H1 (cell line): ENCODE results near the gene TTC28.

Source experiments
- CHD2 ChIP-seq: IDR thresholded peaks from 2 replicates; pipeline ENCODE4 v1.6.1; 2012; ENCODE audit warnings: low read length, improper control_type of control experiment
- CHD7 ChIP-seq: fragments of 300-600 bp; sonication (generic); IDR thresholded peaks from 2 replicates; pipeline ENCODE4 v1.7.1; 2012; ENCODE audit warnings: low read length, moderate library complexity, mild to moderate bottlenecking, inconsistent platforms; ENCODE audit not compliant: insufficient replicate concordance
- CTCF ChIP-seq, 3 experiments: IDR thresholded peaks; 1 replicate in 2 of 3; 2 replicates in 1 of 3; pipeline versions ENCODE4 v1.5.1 to v1.6.1; 2011; ENCODE audit warnings: low read length in 3 of 3, mild to moderate bottlenecking in 3 of 3, inconsistent platforms in 2 of 3, low read depth in 1 of 3, moderate library complexity in 1 of 3; ENCODE audit not compliant: insufficient read depth in 1 of 3; ENCODE audit errors: control extremely low read depth in 1 of 3
- EGR1 ChIP-seq: IDR thresholded peaks from 2 replicates; pipeline ENCODE4 v1.6.1; 2011; ENCODE audit warnings: low read depth, low read length, borderline replicate concordance
- EZH2 ChIP-seq: fragments of 200-600 bp; sonication (generic); IDR thresholded peaks from 2 replicates; pipeline ENCODE4 v1.7.1; 2012; ENCODE audit warnings: low read depth, mild to moderate bottlenecking, moderate library complexity, low read length, inconsistent platforms; ENCODE audit not compliant: severe bottlenecking
- FOSL1 ChIP-seq: IDR thresholded peaks from 2 replicates; pipeline ENCODE4 v1.6.1; 2011; ENCODE audit warnings: mild to moderate bottlenecking, low read depth, low read length, moderate library complexity; ENCODE audit not compliant: insufficient read depth
- JUN ChIP-seq: IDR thresholded peaks from 2 replicates; pipeline ENCODE4 v1.6.1; 2011; ENCODE audit warnings: low read depth, mild to moderate bottlenecking, improper control_type of control experiment, low read length
- KDM1A ChIP-seq: fragments of 200-600, 300-600 bp; sonication (generic); IDR thresholded peaks from 2 replicates; pipeline ENCODE4 v1.7.1; 2016; ENCODE audit warnings: mild to moderate bottlenecking, low read length, borderline replicate concordance
- POLR2A ChIP-seq, 2 experiments: IDR thresholded peaks; 1 replicate in 1 of 2; 2 replicates in 1 of 2; pipeline ENCODE4 v1.6.1; 2011; ENCODE audit warnings: low read depth in 2 of 2, low read length in 2 of 2, mild to moderate bottlenecking in 2 of 2; ENCODE audit errors: control extremely low read depth in 1 of 2
- POLR2AphosphoS5 ChIP-seq: IDR thresholded peaks from 2 replicates; pipeline ENCODE4 v1.6.1; 2011; ENCODE audit warnings: low read depth, low read length
- RAD21 ChIP-seq, 2 experiments: IDR thresholded peaks in 1 of 2; conservative IDR thresholded peaks in 1 of 2; 2 replicates each; pipeline ENCODE4 v1.6.1; 2011; ENCODE audit warnings: low read depth in 2 of 2, low read length in 2 of 2, improper control_type of control experiment in 1 of 2, inconsistent platforms in 1 of 2, mild to moderate bottlenecking in 1 of 2, moderate library complexity in 1 of 2
- TAF1 ChIP-seq: IDR thresholded peaks from 2 replicates; pipeline ENCODE4 v1.6.1; 2011; ENCODE audit warnings: mild to moderate bottlenecking, low read depth, low read length
- YY1 ChIP-seq: IDR thresholded peaks from 2 replicates; pipeline ENCODE4 v1.6.1; 2011; ENCODE audit warnings: low read depth, mild to moderate bottlenecking, low read length
- TF ChIP-seq, protein P1 (sequence below): IDR thresholded peaks from 2 replicates; pipeline ENCODE4 v1.6.1; 2011; ENCODE audit warnings: low read length, improper control_type of control experiment

GRCh38 chr22:28123989-28124766 lies 555.5 kb downstream of the TTC28 start:
- no peak for TF ChIP-seq CTCF (IDR thresholded peaks at IDR 0.05; ENCODE audit: control extremely low read depth in 1 of 3, insufficient read depth in 1 of 3, low read depth in 1 of 3, low read length in 3 of 3)
- TF ChIP-seq FOSL1, result no peak
- TF ChIP-seq YY1, result no peak
- TF ChIP-seq, protein P1, sequence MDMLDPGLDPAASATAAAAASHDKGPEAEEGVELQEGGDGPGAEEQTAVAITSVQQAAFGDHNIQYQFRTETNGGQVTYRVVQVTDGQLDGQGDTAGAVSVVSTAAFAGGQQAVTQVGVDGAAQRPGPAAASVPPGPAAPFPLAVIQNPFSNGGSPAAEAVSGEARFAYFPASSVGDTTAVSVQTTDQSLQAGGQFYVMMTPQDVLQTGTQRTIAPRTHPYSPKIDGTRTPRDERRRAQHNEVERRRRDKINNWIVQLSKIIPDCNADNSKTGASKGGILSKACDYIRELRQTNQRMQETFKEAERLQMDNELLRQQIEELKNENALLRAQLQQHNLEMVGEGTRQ, result no peak
- TF ChIP-seq RAD21 (IDR thresholded peaks at IDR 0.05 in 1 of 2, conservative IDR thresholded peaks at IDR 0.05 in 1 of 2; ENCODE audit: low read depth in 2 of 2, low read length in 2 of 2), result no peak
- no peak for TF ChIP-seq EZH2
- no peak for TF ChIP-seq CHD7
- no peak for TF ChIP-seq TAF1
- no peak for TF ChIP-seq POLR2AphosphoS5
- no peak for TF ChIP-seq KDM1A
- TF ChIP-seq POLR2A (IDR thresholded peaks at IDR 0.05; ENCODE audit: control extremely low read depth in 1 of 2, low read depth in 2 of 2, low read length in 2 of 2), result no peak
- no peak for TF ChIP-seq JUN
- no peak for TF ChIP-seq EGR1
- no peak for TF ChIP-seq CHD2
